NCI-H748 treated with DMSO at 0.1 percent for 48 hours (cell line): ENCODE results near the gene SMG6.

Experiments
- DNase-seq: peaks from one replicate; lab custom pipeline; 2025; lab: John Stamatoyannopoulos, UW

SMG6 gene

DNA sequence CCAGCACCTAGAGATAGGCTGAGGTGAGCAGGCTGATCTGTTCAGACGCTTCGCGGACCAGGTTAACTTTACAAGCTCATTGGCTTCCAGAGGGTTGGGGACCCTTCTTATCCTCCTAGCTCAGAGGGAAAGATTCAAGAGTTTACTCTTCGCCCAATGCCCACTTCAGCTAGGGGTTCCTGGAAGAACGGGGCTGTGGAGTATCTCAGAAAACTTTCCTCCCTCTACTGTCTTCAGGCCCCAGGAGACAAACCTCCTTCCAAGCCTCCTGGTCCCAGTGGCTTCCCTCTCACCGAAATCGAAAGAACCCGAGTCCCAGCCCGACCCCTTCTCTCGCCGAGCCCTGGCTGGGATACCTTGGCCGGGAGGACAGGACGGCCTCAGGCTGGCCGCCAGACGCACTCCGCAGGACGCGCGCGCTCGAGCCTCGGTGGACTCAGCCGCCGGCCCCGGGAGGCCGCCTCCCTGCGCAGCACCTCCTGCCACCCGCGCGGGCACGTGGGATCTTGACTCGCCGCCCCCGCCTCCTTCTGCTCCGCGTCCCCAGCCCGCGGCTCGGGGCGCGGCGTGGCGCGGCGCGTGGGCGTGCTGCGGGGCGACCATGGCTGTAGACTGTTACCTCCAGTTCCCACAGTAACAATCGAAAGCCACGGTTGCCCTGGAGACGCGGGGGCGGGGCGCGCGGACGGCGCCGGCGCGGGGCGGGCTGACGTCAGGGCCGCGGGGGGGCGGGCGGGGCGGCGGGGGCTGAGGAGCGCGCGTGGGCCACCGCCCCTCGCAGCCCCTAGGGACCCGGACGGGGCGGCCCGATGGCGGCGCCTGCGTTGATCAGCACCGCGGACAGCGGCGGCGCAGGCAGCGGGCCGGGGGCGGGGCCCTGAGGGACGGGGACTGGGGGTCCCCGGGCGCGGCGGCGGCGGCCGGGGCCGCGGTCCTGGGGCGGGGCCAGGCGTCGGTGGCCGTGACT, 254.0 kb downstream of the SMG6 start:
- peak; percentile 59 for DNase-seq

DNA sequence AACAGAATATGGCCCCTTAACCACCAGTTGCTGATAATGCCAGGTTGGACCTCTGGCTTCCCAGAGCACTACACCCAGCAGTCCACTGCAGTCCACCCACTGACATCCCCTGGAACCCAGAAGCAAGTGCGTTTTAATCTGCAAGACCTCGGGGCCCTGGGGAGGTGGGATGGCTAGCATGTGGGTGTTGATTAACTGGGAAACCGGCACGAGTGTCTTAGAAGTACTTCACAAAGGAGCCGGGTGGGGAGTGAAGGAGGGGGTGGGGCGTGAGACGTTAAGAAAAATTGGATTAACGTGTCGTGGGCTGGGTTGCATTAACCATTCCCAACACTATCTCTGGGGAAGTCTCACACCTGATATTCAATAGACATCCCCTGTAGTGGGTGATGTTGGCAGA, 254.8 kb downstream of the SMG6 start:
- no peak for DNase-seq

DNA sequence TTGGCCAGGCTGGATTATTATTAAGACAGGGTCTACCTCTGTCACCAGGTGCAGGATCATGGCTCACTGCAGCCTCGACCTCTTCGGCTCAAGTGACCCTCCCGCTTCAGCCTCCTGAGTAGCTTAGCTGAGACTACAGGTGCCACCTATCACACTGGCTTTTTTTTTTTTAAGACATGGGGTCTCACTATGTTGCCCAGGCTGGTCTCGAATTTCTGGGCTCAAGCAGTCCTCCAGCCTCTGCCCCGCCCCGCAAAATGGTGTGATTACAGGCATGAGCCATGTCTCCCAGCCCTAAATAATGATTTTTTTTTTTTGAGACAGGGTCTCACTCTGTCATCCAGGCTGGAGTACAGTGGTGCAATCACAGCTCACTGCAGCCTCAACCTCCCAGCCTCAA, 256.0 kb downstream of the SMG6 start:
- no peak for DNase-seq

DNA sequence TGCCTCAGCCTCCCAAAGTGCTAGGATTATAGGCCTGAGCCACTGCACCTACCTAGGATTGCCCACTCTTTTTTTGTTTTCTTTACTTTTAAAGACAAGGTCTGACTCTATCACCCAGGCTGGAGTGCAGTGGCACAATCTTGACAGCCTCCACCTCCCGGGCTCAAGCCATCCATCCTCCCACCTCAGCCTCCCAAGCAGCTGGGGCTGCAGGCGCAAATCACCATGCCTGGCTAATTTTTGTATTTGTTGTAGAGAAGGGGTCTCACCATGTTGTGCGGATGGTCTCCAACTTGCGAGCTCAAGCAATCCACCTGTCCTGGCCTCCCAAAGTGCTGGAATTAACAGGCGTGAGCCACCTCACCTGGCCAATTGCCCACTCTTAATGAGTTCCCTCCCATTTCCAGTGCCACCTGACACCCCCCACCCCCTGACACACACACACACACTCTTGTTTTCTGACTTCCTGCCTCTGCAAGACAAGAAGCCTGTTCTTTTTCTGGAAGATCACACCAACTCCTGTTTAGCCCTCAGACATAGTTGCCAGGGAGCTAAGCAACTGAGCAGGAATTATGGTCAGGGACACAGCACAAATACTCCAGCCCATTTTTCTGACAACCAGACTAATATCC, 259.2 kb downstream of the SMG6 start:
- DNase-seq: no peak

DNA sequence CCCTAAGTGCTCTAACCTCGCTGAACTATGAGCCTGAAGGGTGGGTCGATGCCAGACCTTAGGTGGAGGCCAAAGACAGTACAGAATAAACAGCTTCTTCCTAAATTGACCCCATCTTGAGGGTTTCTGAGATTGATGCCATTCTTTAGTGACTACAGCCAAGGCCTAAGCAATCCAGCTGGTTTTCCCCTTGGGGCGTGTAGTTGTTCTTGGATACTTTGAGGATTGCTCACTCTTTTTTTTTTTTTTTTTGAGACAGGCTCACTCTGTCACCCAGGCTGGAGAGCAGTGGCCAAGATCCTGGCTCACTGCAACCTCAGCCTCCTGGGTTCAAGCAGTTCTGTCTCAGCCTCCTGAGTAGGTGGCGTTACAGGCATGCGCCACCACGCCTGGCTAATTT, 259.8 kb downstream of the SMG6 start:
- DNase-seq: no peak

DNA sequence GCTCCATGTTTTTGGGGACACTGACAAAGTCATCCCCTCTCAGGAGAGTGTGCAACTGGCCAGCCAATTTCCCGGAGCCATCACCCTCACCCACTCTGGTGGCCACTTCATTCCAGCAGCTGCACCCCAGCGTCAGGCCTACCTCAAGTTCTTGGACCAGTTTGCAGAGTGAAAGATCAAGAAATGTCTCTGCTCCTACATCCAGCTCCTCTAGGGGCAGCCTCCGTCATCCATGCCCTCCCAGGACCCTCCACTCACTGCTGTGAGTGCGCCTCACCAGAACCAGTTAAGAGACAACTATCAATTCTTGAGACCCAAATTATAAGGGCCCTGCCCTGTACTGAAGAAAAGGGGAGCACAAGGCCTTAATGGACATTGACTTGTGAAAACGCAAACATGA, 260.7 kb downstream of the SMG6 start:
- no peak for DNase-seq

DNA sequence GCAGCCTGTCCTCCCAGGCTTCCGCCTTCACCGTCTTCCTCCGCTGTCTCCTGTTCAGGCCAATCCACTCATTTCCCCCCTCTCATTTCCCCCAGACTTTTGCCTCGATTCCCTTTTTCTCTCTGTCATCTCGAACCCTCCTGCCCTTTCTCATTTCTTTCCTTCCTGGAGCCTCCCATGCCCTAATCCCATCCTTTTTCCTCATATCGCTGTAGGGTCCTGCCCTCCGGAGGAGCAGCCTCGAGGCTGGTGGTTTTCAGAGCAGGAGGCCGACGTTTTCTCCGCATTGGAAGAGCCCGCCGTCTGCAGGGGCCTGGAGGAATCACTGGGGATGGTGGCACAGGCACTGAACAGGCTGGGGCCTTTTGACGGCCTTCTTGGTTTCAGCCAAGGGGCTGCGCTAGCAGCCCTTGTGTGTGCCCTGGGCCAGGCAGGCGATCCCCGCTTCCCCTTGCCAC, 261.2 kb downstream of the SMG6 start:
- DNase-seq: peak; percentile 34

DNA sequence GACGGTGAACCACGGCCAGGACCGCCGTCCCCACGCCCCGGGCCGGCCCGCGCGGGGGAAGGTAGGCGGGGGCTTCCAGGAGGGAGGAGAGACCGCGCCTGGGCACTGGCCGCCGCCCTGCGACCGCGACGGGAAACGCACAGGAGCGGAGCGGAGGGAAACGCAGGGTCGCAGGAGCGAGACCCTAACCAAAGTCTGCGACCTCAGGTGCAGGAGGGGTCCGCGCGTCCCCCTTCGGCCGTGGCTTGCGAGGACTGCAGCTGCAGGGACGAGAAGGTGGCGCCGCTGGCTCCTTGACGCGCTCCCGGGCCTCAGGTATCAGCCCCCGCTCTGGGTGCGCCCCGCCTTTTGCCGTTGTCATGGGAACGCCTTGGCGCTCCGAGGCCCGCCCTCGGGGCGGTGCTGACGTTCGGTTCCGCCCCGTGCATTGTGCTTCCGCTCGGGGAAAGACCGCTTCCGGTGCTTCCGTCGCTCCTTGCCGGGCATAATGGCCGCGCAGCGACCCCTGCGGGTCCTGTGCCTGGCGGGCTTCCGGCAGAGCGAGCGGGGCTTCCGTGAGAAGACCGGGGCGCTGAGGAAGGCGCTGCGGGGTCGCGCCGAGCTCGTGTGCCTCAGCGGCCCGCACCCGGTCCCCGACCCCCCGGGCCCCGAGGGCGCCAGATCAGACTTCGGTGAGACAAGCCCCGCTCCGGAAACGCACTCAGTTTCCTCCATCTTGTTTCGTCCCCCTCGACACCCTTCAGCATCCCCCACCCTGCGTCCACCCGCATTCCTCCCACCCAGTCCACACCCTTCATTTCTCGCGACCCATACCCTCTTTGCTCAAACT, 261.8 kb downstream of the SMG6 start, which contains the start of gene OVCA2:
OVCA2 (plus strand) TSS at position 462 of the 829 bp plus-strand sequence; CDS start at position 488, 26 bp downstream.
- peak; percentile 97 for DNase-seq

DNA sequence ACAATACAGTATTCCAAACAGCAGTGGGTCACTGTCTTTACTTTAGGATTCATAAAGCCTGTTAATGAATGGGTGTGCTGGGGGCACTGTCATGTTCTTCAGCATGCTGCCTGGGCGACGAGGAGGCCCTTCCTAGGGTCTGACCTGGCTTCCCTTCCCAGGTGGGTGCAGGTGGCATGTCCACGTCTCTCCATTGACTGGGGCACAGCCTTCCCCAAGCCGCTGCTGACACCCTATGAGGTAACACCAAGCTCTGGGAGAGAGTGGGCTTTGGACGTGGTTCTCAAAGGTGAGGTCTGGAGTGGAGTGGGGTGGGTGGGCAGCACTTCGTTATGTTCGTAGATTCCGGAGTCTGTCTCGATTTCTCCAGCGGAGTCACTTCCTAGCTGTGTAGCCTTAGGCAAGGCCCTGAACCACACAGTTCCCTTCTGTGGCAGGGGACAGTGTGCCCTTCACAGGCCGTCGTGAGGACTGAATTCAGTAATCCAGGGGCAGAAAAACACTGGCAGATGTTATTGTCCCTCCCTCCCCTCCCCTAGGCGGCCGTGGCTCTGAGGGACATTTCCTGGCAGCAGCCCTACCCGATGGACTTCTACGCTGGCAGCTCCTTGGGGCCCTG, 262.5 kb downstream of the SMG6 start:
- DNase-seq: peak; percentile 42

DNA sequence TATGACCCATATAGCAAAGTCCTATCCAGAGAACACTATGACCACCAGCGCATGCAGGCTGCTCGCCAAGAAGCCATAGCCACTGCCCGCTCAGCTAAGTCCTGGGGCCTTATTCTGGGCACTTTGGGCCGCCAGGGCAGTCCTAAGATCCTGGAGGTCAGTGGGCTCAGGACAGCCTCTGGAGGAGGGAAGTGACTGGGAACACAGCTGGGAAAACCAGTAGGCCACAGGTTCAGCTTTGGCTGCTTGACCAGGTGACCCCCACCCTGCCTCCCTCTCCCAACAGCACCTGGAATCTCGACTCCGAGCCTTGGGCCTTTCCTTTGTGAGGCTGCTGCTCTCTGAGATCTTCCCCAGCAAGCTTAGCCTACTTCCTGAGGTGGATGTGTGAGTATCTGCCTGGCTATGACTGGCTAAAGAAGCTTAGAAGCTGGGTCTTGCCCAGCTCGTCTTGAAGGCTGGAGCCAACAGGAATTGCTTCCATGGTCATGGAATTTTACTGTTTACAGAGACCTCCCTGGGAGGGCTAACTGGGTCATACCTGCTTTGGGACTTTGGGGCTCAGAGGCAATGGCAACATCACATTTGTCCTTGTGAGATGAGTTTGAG, 263.3 kb downstream of the SMG6 start:
- no peak for DNase-seq

DNA sequence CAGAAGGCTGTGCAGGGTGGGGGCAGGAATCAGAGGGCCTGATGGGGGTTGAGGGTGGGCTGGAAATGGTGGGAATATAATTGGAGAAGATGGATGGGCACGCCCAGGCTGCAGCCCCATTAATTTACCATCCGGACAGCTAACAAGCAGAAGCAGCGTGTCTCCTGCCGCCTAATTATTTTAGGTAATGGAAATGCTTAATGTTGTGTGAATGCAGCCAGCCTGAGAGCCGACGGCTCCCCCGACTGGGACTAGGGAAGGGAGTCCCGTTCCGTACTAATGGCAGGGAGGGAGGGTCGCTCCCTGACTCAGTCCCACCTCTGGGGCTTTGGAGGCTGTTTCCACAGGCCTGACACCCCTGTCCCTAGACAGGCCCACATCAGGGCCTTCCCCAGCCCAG, 266.4 kb downstream of the SMG6 start:
- no peak for DNase-seq

DNA sequence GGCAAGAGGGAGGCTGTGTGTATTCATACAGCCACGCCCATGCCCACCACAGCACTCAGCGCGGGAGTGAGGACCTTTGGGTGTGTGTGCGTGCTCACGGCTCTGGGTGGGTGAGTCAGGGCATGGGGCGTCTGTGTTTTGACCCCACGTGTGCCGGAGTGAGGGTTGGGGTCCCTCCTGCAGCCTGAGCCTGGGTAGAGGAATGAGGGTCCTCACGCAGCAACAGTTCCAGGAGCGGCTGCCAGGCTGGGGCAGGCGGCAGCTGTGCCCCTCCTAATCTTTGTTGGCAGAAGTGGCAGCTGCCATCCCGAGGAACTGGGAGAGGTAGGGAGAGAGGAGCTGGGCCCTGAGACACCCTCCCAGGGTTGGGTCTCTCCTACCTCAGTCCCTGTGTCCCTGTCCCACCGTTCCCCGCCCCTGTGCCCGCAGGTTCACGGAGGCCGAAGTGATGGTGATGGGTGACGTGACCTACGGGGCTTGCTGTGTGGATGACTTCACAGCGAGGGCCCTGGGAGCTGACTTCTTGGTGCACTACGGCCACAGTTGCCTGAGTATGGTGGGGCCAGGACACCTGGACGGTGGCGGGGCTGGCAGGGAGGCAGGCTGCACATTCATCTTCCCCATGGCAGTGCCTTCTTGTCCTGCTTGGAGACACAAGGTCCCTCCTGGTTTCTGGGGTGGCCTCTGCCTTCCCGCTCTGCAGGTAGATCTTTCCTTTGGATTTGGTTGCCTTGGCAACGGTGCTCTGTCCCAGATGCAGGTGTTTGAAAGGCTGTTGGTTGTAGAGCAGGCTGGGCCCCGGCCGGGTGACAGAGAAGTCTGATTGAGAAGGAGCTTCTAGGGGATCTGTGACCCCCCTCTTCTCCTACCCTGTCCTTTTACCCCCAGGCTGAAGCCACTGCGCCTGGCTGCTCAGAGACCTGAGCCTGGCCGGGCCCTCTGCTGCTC, 267.8 kb downstream of the SMG6 start:
- DNase-seq: no peak

DNA sequence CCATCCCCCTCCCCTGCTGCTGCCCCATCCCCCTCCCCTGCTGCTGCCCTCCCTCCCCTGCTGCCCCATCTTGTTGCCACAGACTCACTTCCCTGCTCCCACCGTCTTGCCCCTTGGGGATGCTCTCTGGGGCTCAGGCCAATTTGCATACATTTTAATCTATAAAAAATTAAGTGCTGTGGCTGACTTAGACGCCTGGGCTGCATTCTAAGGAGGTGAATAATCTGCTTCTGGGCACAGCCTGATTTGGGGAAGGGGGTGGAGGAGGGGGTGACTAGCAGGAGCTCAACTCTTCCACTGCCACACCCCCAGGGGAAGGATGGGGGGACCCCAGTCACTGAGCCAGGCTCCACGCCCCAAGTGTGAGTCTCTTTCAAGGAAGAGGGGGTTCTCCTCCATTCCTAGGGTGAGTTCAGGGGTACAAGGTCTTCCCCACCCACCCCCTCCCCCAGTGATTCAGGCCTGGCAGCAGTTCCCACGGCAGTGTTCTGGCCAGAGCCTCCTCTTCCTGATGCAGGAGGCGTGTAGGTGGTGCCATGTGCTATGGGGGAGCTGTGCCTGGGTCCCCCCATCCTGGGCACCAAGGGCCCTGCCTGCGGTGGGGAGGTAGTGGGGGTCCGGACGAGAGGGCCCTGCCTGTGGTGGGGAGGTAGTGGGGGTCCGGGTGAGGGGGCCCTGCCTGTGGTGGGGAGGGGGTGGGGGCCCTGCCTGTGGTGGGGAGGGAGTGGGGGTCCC, 268.6 kb downstream of the SMG6 start:
- DNase-seq: no peak

DNA sequence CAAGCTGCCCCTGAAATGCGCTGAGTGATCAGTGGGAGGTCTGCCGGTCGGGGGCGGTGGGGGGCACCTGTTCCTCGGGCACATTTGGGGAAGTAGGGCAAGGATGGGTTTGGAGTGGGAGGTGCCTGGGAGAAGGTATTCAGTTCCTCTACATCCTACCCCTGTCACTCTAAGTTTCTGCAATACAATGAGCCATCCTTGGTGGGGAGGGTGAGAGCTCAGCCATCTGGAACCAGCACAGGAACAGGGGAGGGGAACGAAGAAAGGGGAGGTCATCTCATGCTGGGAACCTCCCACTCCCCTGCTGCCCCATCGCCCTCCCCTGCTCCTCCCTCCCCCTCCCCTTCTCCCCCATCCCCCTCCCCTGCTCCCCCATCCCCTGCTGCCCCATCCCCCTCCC, 269.4 kb downstream of the SMG6 start:
- DNase-seq: no peak

DNA sequence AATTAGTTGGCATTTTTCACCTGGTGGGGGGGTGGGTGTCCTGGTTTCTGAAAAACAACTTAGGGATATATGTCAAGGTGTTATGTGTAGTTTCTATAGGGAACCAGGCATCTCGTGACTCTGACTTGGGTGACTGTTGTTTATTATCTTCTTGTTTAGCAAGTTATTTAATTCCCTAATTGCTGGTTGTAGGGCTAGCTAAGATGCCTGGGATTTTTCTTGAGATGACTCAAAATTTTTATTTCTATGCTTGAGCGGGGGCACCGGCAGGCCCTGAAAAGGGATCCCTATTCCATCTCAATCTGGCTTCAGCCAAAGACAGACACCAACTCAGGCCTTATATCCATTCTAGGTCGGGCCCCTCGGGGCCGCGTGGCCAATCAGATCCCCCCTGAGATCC, 270.4 kb downstream of the SMG6 start:
- no peak for DNase-seq

DNA sequence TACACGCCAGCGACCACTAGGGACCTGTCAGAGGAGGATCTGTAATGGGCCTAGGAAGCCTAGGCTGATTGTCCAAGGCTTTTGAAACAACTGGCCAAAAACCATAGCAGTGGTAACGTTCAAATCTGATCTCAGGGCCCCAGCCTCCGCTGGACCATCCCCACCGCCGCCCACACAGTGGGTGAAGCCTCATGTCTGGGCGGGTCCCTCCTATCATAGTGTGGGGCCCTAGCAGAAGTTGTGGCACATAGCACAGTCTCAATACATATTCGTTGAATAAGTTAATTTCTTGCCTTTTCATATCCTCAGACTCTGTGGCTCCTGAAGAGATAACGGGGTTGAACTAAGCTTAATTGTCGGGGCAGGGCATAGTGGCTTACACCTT, 272.8 kb downstream of the SMG6 start:
- DNase-seq: no peak

DNA sequence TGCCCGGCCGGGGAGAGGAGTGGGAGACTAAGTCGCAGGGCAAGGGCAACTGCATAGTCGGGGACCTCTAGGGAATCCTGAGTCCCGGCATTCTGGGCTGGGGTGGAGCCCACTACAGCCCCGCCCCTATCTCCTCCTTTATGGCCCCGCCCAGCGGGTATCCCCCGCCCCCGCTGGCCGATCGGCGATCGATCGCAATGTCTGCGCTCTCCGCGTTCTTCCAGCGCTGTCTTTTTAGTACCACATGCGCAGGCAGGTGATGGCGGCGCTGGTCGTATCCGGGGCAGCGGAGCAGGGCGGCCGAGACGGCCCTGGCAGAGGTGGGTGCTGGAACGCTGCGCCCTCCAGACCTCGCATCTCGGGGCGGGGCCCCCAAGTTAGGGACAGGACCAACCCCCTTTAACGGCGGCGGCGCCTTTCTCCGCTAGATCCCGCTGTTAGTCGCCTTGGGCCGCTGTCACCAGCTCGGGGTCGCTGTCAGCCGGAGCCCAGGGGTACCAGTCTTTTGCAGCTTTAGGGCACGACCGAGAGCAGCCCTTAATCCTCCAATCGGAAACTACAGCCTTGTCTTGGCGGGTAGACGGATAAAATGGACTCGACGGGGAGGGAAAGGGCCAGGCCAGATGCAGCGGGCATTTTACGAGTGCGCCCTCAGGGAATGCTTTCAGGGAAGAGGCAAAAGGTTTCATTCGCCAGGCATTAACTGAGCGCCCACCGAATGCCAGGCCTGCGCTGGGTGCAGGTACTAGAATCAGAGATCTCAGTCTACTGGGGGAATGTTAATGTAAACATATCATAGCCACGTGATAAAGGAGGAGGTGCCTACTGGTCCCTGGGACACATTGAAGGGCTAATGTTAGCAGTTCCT, 273.4 kb downstream of the SMG6 start, which contains the start of gene DPH1:
DPH1 (plus strand) TSS at position 243 of the 868 bp plus-strand sequence; CDS start at position 260, 17 bp downstream.
- DNase-seq: peak; percentile 91

DNA sequence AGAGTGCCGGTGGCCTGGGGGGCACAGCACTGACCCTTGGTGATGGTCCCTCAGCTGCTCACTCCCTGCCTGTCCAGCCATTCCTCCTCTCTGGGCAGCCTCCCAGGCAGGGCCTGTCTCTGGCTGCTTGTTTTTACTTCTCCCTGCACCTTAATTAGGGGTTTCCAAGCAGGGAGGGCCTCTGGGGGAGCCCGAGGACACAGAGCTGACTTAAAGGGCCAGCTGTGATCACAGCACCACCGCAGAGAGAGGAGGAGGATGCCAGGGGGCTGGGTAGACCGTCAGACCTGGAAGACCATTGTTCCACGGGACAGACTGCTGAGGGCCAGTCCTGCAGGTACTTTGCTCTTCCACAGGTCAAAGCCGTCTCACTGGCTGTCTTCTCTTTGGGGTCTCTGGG, 274.8 kb downstream of the SMG6 start:
- DNase-seq: no peak
